Effector memory CD8-positive, alpha-beta T cell (primary cell): ENCODE results near the gene ALX3.

Experiments
- ATAC-seq: fragments of 150-1000 bp; cut with Tn5 transposase; replicated peaks from 2 replicates; pipeline ENCODE4 v1.10.0; 2021; ENCODE audit warnings: mild to moderate bottlenecking, moderate library complexity
- DNase-seq, 3 experiments: peaks; one replicate each; pipeline ENCODE4 v3.0.0; 2021
- H3K27ac Mint-ChIP-seq, 2 donors: one replicate each; pipeline ENCODE4 v1.8.0; 2022; ENCODE audit warnings: mild to moderate bottlenecking in 2 of 2, mixed read lengths in 2 of 2, moderate library complexity in 2 of 2
- H3K27me3 Mint-ChIP-seq, 2 donors: one replicate each; pipeline ENCODE4 v1.8.0; 2022; ENCODE audit warnings: mixed read lengths in 2 of 2
- H3K36me3 Mint-ChIP-seq: one replicate; pipeline ENCODE4 v1.8.0; 2022; ENCODE audit warnings: mild to moderate bottlenecking, moderate library complexity, mixed read lengths; ENCODE audit not compliant: insufficient read depth
- H3K4me1 Mint-ChIP-seq, 2 donors: one replicate each; pipeline ENCODE4 v1.8.0; 2022; ENCODE audit warnings: low read depth in 2 of 2, mixed read lengths in 2 of 2
- H3K4me3 Mint-ChIP-seq, 2 donors: one replicate each; pipeline ENCODE4 v1.8.0; 2022; ENCODE audit warnings: mild to moderate bottlenecking in 2 of 2, mixed read lengths in 2 of 2, moderate library complexity in 2 of 2
- H3K9me3 Mint-ChIP-seq, 2 donors: one replicate each; pipeline ENCODE4 v1.8.0; 2022; ENCODE audit warnings: mixed read lengths in 2 of 2

The ALX3 gene

GRCh38 chr1:110100335-110100734 is 29.9 kb upstream of the ALX3 start:
- no peak for ATAC-seq

GRCh38 chr1:110098222-110099026 is 28.0 kb upstream of the ALX3 start:
- DNase-seq, result no peak
- H3K36me3 Mint-ChIP-seq, result no peaks in the 10 kb centered on the region
- no peak overlapping the region for H3K4me3 Mint-ChIP-seq
- H3K27me3 Mint-ChIP-seq, result peaks cover 34 to 58% of the 10 kb centered on the region in 2 donors
- H3K27ac Mint-ChIP-seq, result no peak overlapping the region
- H3K4me1 Mint-ChIP-seq, result no peaks in the 10 kb centered on the region
- H3K9me3 Mint-ChIP-seq, result no peaks in the 10 kb centered on the region
- no peak for ATAC-seq

More at GRCh38 chr1:110100335-110100734, 29.9 kb upstream of the ALX3 start:
- Mint-ChIP-seq H3K27ac (no peak overlapping the region), H3K36me3 (no peaks in the 10 kb centered on the region), H3K4me1 (no peaks in the 10 kb centered on the region), H3K4me3 (no peak overlapping the region), H3K27me3 (peaks cover 26 to 42% of the 10 kb centered on the region in 2 donors), H3K9me3 (no peaks in the 10 kb centered on the region)
- DNase-seq, result no peak

- Mint-ChIP-seq H3K4me1 (no peaks in the 10 kb centered on the region), H3K27ac (no peak overlapping the region), H3K36me3 (no peaks in the 10 kb centered on the region), H3K4me3 (no peak overlapping the region), H3K9me3 (no peaks in the 10 kb centered on the region), H3K27me3 (peaks cover 36 to 62% of the 10 kb centered on the region in 2 donors)
- ATAC-seq (no peak), DNase-seq (no peak)
Measured at GRCh38 chr1:110097507-110098221, 27.2 kb upstream of the ALX3 start.

GRCh38 chr1:110094931-110095654 is 24.6 kb upstream of the ALX3 start:
- DNase-seq (no peak), ATAC-seq (no peak)
- no peak overlapping the region for H3K4me3 Mint-ChIP-seq
- H3K36me3 Mint-ChIP-seq, result no peaks in the 10 kb centered on the region
- no peaks in the 10 kb centered on the region for H3K4me1 Mint-ChIP-seq
- no peak overlapping the region for H3K27ac Mint-ChIP-seq
- H3K27me3 Mint-ChIP-seq, result peaks cover 39 to 66% of the 10 kb centered on the region in 2 donors
- H3K9me3 Mint-ChIP-seq, result no peaks in the 10 kb centered on the region

GRCh38 chr1:110092991-110093390 is 22.5 kb upstream of the ALX3 start:
- Mint-ChIP-seq H3K27ac (no peak overlapping the region), H3K36me3 (no peaks in the 10 kb centered on the region), H3K9me3 (no peaks in the 10 kb centered on the region), H3K4me1 (peaks cover 0 to 3% of the 10 kb centered on the region in 2 donors), H3K27me3 (peaks cover 39 to 76% of the 10 kb centered on the region in 2 donors), H3K4me3 (no peak overlapping the region)
- DNase-seq, result no peak
- ATAC-seq, result no peak

- H3K27ac Mint-ChIP-seq, result no peak overlapping the region
- peaks cover 0 to 5% of the 10 kb centered on the region in 2 donors for H3K4me1 Mint-ChIP-seq
- no peaks in the 10 kb centered on the region for H3K36me3 Mint-ChIP-seq
- no peak for DNase-seq
- no peak overlapping the region for H3K4me3 Mint-ChIP-seq
- no peak for ATAC-seq
- peaks cover 43 to 79% of the 10 kb centered on the region in 2 donors for H3K27me3 Mint-ChIP-seq
- no peaks in the 10 kb centered on the region for H3K9me3 Mint-ChIP-seq
Measured at GRCh38 chr1:110091791-110092190, 21.3 kb upstream of the ALX3 start.

GRCh38 chr1:110091381-110091780 is 20.9 kb upstream of the ALX3 start:
- no peak for DNase-seq
- Mint-ChIP-seq H3K4me3 (no peak overlapping the region), H3K9me3 (no peaks in the 10 kb centered on the region), H3K4me1 (peaks cover 0 to 5% of the 10 kb centered on the region in 2 donors), H3K27me3 (peaks cover 43 to 79% of the 10 kb centered on the region in 2 donors), H3K27ac (no peak overlapping the region), H3K36me3 (no peaks in the 10 kb centered on the region)
- ATAC-seq, result no peak

- no peak for ATAC-seq
- Mint-ChIP-seq H3K4me3 (no peak overlapping the region), H3K36me3 (no peaks in the 10 kb centered on the region), H3K4me1 (peaks cover 0 to 5% of the 10 kb centered on the region in 2 donors), H3K9me3 (no peaks in the 10 kb centered on the region), H3K27ac (no peak overlapping the region), H3K27me3 (peaks cover 56 to 81% of the 10 kb centered on the region in 2 donors)
- DNase-seq, result no peak
Measured at GRCh38 chr1:110089561-110090275, 19.2 kb upstream of the ALX3 start.

GRCh38 chr1:110088739-110089316 is 18.4 kb upstream of the ALX3 start:
- H3K4me3 Mint-ChIP-seq, result no peak overlapping the region
- no peaks in the 10 kb centered on the region for H3K9me3 Mint-ChIP-seq
- DNase-seq, result no peak
- H3K27ac Mint-ChIP-seq, result no peak overlapping the region
- ATAC-seq, result no peak
- peaks cover 3 to 8% of the 10 kb centered on the region in 2 donors for H3K4me1 Mint-ChIP-seq
- H3K36me3 Mint-ChIP-seq, result no peaks in the 10 kb centered on the region
- H3K27me3 Mint-ChIP-seq, result peaks cover 57 to 81% of the 10 kb centered on the region in 2 donors

- peak; percentile 64 for ATAC-seq
- DNase-seq, result peak; percentile 36 to 52 (median 37)
Measured at GRCh38 chr1:110087812-110088738, 17.6 kb upstream of the ALX3 start.

GRCh38 chr1:110086961-110087360 is 16.5 kb upstream of the ALX3 start:
- no peak for DNase-seq
- H3K4me3 Mint-ChIP-seq, result no peak overlapping the region
- ATAC-seq, result no peak
- no peaks in the 10 kb centered on the region for H3K9me3 Mint-ChIP-seq
- peaks cover 10 to 17% of the 10 kb centered on the region in 2 donors for H3K4me1 Mint-ChIP-seq
- no peak overlapping the region for H3K27ac Mint-ChIP-seq
- H3K27me3 Mint-ChIP-seq, result peaks cover 64 to 85% of the 10 kb centered on the region in 2 donors
- H3K36me3 Mint-ChIP-seq, result no peaks in the 10 kb centered on the region

More at GRCh38 chr1:110087812-110088738, 17.6 kb upstream of the ALX3 start:
- no peak overlapping the region for H3K4me3 Mint-ChIP-seq
- no peaks in the 10 kb centered on the region for H3K36me3 Mint-ChIP-seq
- no peak overlapping the region for H3K27ac Mint-ChIP-seq
- H3K27me3 Mint-ChIP-seq, result peaks cover 64 to 86% of the 10 kb centered on the region in 2 donors
- H3K4me1 Mint-ChIP-seq, result peaks cover 10 to 15% of the 10 kb centered on the region in 2 donors
- H3K9me3 Mint-ChIP-seq, result no peaks in the 10 kb centered on the region

- Mint-ChIP-seq H3K4me1 (peaks cover 10 to 17% of the 10 kb centered on the region in 2 donors), H3K27me3 (peaks cover 70 to 89% of the 10 kb centered on the region in 2 donors), H3K27ac (no peak overlapping the region), H3K4me3 (no peak overlapping the region), H3K9me3 (no peaks in the 10 kb centered on the region), H3K36me3 (no peaks in the 10 kb centered on the region)
- no peak for DNase-seq
- no peak for ATAC-seq
Measured at GRCh38 chr1:110085671-110086070, 15.2 kb upstream of the ALX3 start.
